IPS DF 4.7 (cell line): ENCODE measurements around the gene SMARCD2.

Experiments
- DNase-seq: peaks from one replicate; pipeline ENCODE4 v3.0.0-alpha.2; 2013; ENCODE audit warnings: low spot score; ENCODE audit errors: extremely low read depth

Gene SMARCD2

GRCh38 chr17:63833026-63833740, 9.3 kb downstream of the SMARCD2 start:
- DNase-seq = no peak

DNA sequence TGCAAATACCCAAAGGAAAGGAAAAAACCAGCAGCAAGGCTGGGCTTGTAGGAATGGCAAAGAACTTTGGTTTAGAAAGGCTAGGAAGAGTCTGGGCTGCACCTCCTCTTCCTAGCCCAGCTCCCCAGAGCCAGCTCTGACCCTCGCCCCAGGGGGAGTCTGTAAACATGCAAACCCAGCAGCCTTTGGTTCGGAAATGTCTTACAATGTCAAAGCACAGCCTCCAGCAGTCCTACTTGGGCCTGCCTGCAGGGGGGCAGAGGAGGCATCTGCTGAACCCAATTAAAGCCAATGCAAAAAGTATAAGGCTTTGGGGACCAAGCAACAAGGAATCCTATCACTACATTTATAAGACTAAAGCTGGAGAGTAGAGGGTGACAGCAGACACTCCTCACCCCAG, 10.0 kb downstream of the SMARCD2 start:
- no peak for DNase-seq

- no peak for DNase-seq
These were observed 10.5 kb downstream of the SMARCD2 start for GRCh38 chr17:63832014-63832413.

DNA sequence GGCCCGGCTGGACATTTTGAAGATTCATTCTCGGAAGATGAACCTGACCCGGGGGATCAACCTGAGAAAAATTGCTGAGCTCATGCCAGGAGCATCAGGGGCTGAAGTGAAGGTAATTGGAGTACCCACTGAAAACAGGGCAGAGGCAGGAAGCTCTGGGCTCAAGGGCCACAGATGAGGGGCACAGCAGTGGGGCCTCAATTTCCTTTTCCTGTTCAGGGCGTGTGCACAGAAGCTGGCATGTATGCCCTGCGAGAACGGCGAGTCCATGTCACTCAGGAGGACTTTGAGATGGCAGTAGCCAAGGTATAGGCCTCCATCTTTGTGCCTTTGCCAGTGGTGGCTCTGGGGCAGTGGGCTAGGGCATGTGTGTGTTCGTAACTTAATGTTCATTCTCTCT, 11.0 kb downstream of the SMARCD2 start:
- no peak for DNase-seq

GRCh38 chr17:63830904-63831491, 11.5 kb downstream of the SMARCD2 start:
- no peak for DNase-seq

- DNase-seq = no peak
These were observed 12.2 kb downstream of the SMARCD2 start for GRCh38 chr17:63830278-63830677.

DNA sequence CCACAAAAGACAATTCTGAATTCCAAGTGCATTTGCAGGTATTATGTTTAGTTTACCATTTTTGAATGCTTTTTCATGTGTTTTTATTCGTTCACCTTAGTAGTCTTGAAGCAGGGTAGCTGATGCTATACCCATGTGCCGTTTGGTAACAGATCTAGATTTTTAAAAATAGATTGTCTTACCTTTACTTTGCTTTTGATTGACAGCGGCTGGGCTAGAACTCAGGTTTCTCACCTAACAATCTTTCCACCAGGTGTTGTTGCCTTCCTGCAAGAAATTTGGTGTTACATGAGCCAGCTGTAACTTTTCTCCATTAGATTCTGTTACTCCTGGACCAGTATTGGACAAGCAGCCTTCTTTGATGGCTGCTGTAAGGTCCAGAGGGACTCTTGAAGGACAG, 13.5 kb downstream of the SMARCD2 start:
- DNase-seq = no peak

- no peak for DNase-seq
These were observed 14.7 kb downstream of the SMARCD2 start for GRCh38 chr17:63827801-63828221.

- DNase-seq = peak; percentile 83
These were observed 15.3 kb downstream of the SMARCD2 start, which contains the start of the genes FTSJ3 and PSMC5 for GRCh38 chr17:63827002-63827800. TSS of gene FTSJ3 (minus strand) at chr17:63827663. CDS start at chr17:63826902, 761 bp downstream. TSS of gene PSMC5 (plus strand) at chr17:63827431. CDS start at chr17:63827491, 60 bp downstream.

GRCh38 chr17:63826468-63827001, 15.9 kb downstream of the SMARCD2 start:
- no peak for DNase-seq

DNA sequence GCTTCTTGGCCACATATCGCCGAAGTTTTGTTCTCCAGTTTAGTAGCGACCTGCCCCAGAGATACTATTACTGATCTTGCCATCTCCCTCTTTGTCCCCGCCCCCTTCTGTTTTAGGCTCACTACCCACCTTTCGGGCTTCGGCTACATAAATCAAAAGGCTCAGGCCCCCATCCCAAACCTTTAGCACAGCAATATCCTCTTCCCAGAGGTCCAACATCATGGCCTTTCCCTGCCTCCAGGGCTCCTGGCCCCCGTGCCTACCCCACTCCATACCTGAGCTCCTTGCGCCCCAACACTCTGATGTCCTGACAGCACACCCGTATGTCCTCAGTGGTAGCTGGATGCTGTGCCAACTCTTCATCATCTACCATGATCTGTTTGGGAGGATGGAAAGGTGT, 18.1 kb downstream of the SMARCD2 start:
- no peak for DNase-seq

DNA sequence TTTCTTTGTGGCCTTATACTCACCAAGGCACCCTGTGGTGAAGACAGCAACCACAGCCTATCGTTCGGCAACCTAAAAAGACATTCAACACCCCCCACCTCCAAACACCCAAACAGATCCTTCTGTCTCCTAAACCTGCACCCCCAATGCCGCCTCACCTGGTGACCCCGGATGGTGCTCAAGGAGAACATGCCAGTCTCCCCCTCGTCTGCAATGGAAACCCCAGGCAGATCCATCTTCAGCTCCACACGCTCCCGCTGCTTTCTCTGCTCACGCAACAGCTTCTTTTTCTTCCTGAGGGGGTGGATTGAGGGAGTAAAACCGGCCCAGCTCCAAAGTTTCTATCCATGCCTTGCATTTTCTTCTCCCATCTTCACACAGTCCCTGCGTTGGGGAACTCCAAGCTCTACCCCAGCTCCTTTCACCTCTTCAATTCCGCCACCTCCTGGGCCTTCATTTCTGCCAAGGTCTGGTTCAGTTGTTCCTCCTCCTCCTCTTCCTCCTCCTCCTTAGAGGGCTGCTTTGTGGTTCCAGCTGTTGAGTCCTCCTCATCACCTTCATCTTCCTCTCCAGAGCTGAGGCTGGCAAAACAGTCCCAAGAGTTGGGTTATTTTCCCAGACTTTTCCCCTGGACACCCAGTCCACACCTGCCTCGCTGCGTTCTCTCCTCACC, 18.7 kb downstream of the SMARCD2 start:
- no peak for DNase-seq

GRCh38 chr17:63822537-63822936, 19.9 kb downstream of the SMARCD2 start:
- no peak for DNase-seq

GRCh38 chr17:63821804-63822203, 20.7 kb downstream of the SMARCD2 start:
- no peak for DNase-seq

DNA sequence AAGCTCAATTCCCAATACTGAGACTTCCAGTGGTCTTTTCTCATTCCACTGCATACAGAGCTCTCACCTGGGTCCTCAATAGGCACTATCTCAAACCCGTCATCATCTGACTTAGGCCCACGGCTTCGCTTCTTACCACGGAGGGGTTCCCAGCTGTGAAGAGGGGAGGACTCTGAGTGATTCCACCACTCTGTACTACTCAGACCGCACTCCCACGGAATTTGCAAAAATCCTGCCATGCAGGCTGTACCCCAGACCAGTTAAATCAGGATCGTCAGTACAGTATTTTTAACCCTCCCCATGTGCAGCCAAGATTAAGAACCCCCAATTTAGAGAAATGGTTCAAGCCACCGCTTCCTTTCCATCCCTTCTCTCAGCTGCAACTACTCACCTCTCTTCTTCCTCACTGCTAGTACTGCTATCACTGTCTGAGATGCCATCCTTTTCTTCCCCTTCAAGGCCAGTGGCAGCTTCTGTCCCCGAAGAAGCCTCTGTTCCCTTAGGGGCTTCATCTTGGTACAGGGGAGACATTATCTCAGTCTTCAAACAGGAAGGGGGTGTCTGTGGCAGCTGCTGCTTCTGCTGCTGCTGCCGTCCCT, 21.4 kb downstream of the SMARCD2 start:
- DNase-seq = no peak

- DNase-seq = no peak
These were observed 22.6 kb downstream of the SMARCD2 start for GRCh38 chr17:63819585-63820537.

GRCh38 chr17:63819131-63819530, 23.4 kb downstream of the SMARCD2 start:
- no peak for DNase-seq

DNA sequence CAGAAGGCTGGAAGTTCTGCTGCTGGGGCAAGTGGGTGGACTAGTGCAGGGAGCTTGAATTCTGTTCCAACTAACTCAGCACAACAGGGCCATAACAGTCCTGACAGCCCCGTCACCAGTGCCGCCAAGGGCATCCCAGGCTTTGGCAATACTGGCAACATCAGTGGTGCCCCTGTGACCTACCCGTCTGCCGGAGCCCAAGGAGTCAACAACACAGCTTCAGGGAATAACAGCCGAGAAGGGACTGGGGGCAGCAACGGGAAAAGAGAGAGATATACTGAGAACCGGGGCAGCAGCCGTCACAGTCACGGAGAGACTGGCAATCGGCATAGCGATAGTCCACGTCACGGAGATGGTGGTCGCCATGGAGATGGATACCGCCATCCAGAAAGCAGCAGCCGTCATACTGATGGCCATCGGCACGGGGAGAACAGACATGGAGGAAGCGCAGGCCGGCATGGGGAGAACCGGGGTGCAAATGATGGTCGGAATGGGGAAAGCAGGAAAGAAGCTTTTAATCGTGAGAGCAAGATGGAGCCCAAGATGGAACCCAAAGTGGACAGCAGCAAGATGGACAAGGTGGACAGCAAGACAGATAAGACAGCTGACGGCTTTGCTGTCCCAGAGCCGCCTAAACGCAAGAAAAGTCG, 24.6 kb downstream of the SMARCD2 start:
- DNase-seq = no peak

- no peak for DNase-seq
These were observed 25.8 kb downstream of the SMARCD2 start for GRCh38 chr17:63816669-63817068.
